ENCODE measurements around the gene BCR. TPM values are rescaled to one million over a fixed set of nuclear protein-coding genes. Genes with fewer than 3 reads are reported as not detected.

The BCR gene
- total and polyA plus RNA-seq, 2 of the 13 experiments (the other 11 are each of a cell fraction or from before 2014, with no cell fraction given), result 19.9 to 33.6 TPM

GRCh38 chr22:23218867-23219251 is 38.5 kb downstream of the BCR start (continued):
- TF ChIP-seq NFE2L1 (CRISPR knock-in tag; IDR thresholded peaks at IDR 0.05; ENCODE audit: borderline replicate concordance), result no peak
- peak; percentile 51; the same call in 1 of the 2 replicates for TF ChIP-seq ZNF605 (CRISPR knock-in tag; IDR thresholded peaks at IDR 0.05)
- TF ChIP-seq SALL1 (CRISPR knock-in tag; IDR thresholded peaks at IDR 0.05), result 0 out of 2 replicates have a peak, but pooled peaks have one; percentile 50
- no peak for TF ChIP-seq HMGXB3 (CRISPR knock-in tag; IDR thresholded peaks at IDR 0.05; ENCODE audit: borderline replicate concordance)
- TF ChIP-seq NFYB (CRISPR knock-in tag; IDR thresholded peaks at IDR 0.05), result no peak
- TF ChIP-seq SIX1 (CRISPR knock-in tag; IDR thresholded peaks at IDR 0.05; ENCODE audit: borderline replicate concordance), result no peak
- no peak for TF ChIP-seq PRDM4 (CRISPR knock-in tag; IDR thresholded peaks at IDR 0.05; ENCODE audit: borderline replicate concordance)
- no peak for TF ChIP-seq ZNF512B (CRISPR knock-in tag; IDR thresholded peaks at IDR 0.05; ENCODE audit: borderline replicate concordance)
- TF ChIP-seq ZC3H13 (CRISPR knock-in tag; IDR thresholded peaks at IDR 0.05), result no peak
- no peak for TF ChIP-seq ZNF552 (CRISPR knock-in tag; IDR thresholded peaks at IDR 0.05; ENCODE audit: borderline replicate concordance)
- TF ChIP-seq ZNF841 (CRISPR knock-in tag; IDR thresholded peaks at IDR 0.05; ENCODE audit: borderline replicate concordance), result no peak
- TF ChIP-seq ZFP36L1 (CRISPR knock-in tag; IDR thresholded peaks at IDR 0.05), result no peak
- no peak for TF ChIP-seq KLF16 (CRISPR knock-in tag; IDR thresholded peaks at IDR 0.05)
- no peak for TF ChIP-seq ZNF33B (CRISPR knock-in tag; IDR thresholded peaks at IDR 0.05)
- TF ChIP-seq THAP9 (CRISPR knock-in tag; IDR thresholded peaks at IDR 0.05; ENCODE audit: borderline replicate concordance), result no peak
- TF ChIP-seq FOXM1 (CRISPR knock-in tag; IDR thresholded peaks at IDR 0.05), result no peak
- TF ChIP-seq MAFK (conservative IDR thresholded peaks at IDR 0.05 in 1 of 2, IDR thresholded peaks at IDR 0.05 in 1 of 2; ENCODE audit: low read length in 2 of 2), result no peak
